IMR-90 (cell line): Measurements from ENCODE around the gene SYT8. TPM values are rescaled to one million over a fixed set of nuclear protein-coding genes. Genes with fewer than 3 reads are reported as not detected.

Source experiments
- ATAC-seq: fragments of 200-7000 bp; cut with Tn5 transposase; 2 replicates; pipeline ENCODE4 v1.9.1; 2020; ENCODE audit warnings: low read depth, mild to moderate bottlenecking, moderate library complexity
- BruUV-seq: library from RNA; stranded (reverse); fragments of 400-500 nt; replicated peaks from 2 replicates; lab custom pipeline; 2021; lab: Mats Ljungman, UMichigan
- CTCF ChIA-PET: fragments of 300-600 bp; formaldehyde crosslinking; extraction: SDS; loops from one replicate; lab custom pipeline; 2021; ENCODE audit warnings: antibody characterized with exemption; lab: Yijun Ruan, JAX
- POLR2A ChIA-PET: fragments of 300-600 bp; sonication (Branson Sonifier 250); formaldehyde crosslinking; loops from one replicate; lab custom pipeline; 2022; ENCODE audit warnings: antibody characterized with exemption; ENCODE audit not compliant: unreplicated experiment; lab: Charles Lee
- DNase-seq: peaks from one replicate; pipeline ENCODE4 v3.0.0; 2013
- H2AFZ ChIP-seq: replicated peaks from 2 replicates; pipeline ENCODE3; 2013; ENCODE audit warnings: low read length, mild to moderate bottlenecking; ENCODE audit not compliant: poor library complexity
- H2AK5ac ChIP-seq: 2 replicates; pipeline ENCODE4 v1.6.1; 2013; ENCODE audit warnings: low read depth, low read length, inconsistent platforms
- H2AK9ac ChIP-seq: replicated peaks from 2 replicates; pipeline ENCODE3; 2013; ENCODE audit warnings: mild to moderate bottlenecking, low read depth, low read length, moderate library complexity; ENCODE audit not compliant: poor library complexity
- H2BK120ac ChIP-seq: 2 replicates; pipeline ENCODE4 v1.6.1; 2013; ENCODE audit warnings: low read depth, low read length, inconsistent platforms
- H2BK15ac ChIP-seq: 3 replicates; pipeline ENCODE4 v1.6.1; 2013; ENCODE audit warnings: low read depth, low read length, inconsistent platforms
- H2BK20ac ChIP-seq: 2 replicates; pipeline ENCODE4 v1.6.1; 2013; ENCODE audit warnings: low read depth, mild to moderate bottlenecking, inconsistent platforms, low read length, moderate library complexity
- H2BK5ac ChIP-seq: 2 replicates; pipeline ENCODE4 v1.6.1; 2013; ENCODE audit warnings: mild to moderate bottlenecking, low read depth, low read length, inconsistent platforms; ENCODE audit not compliant: poor library complexity, severe bottlenecking
- H3K14ac ChIP-seq: replicated peaks from 2 replicates; pipeline ENCODE4 v1.6.1; 2013; ENCODE audit warnings: low read depth, low read length, inconsistent platforms
- H3K18ac ChIP-seq: 2 replicates; pipeline ENCODE4 v1.6.1; 2013; ENCODE audit warnings: low read depth, low read length, control low read depth
- H3K23ac ChIP-seq: 2 replicates; pipeline ENCODE4 v1.6.1; 2013; ENCODE audit warnings: low read depth, low read length, inconsistent platforms
- H3K27ac ChIP-seq: 2 replicates; pipeline ENCODE4 v1.5.1; 2013; ENCODE audit warnings: mild to moderate bottlenecking, control low read depth, low read length; ENCODE audit not compliant: insufficient read depth
- H3K27me3 ChIP-seq: 2 replicates; pipeline ENCODE4 v1.6.1; 2013; ENCODE audit warnings: low read length; ENCODE audit not compliant: control insufficient read depth, insufficient read depth
- H3K36me3 ChIP-seq: 2 replicates; pipeline ENCODE4 v1.6.1; 2013; ENCODE audit warnings: low read length, mixed read lengths; ENCODE audit not compliant: control insufficient read depth, insufficient read depth
- H3K4ac ChIP-seq: 2 replicates; pipeline ENCODE4 v1.6.1; 2013; ENCODE audit warnings: low read depth, low read length, inconsistent platforms
- H3K4me1 ChIP-seq: 2 replicates; pipeline ENCODE4 v1.6.1; 2013; ENCODE audit warnings: low read length, mixed read lengths; ENCODE audit not compliant: control insufficient read depth, insufficient read depth
- H3K4me2 ChIP-seq: 2 replicates; pipeline ENCODE4 v1.6.1; 2013; ENCODE audit warnings: low read depth, mild to moderate bottlenecking, control low read depth, low read length, moderate library complexity
- H3K4me3 ChIP-seq: 2 replicates; pipeline ENCODE4 v1.5.1; 2013; ENCODE audit warnings: low read depth, mild to moderate bottlenecking, control low read depth, low read length, moderate library complexity; ENCODE audit not compliant: insufficient read depth
- H3K56ac ChIP-seq: 2 replicates; pipeline ENCODE4 v1.6.1; 2013; ENCODE audit warnings: low read length, inconsistent platforms; ENCODE audit not compliant: insufficient read depth; ENCODE audit errors: extremely low read depth
- H3K79me1 ChIP-seq, 2 experiments: 2 replicates each; pipeline ENCODE4 v1.6.1; 2013; ENCODE audit warnings: low read length in 2 of 2, inconsistent platforms in 1 of 2, low read depth in 1 of 2
- H3K9ac ChIP-seq: 2 replicates; pipeline ENCODE4 v1.6.1; 2013; ENCODE audit warnings: low read depth, low read length, control low read depth
- H3K9me1 ChIP-seq: 2 replicates; pipeline ENCODE4 v1.6.1; 2013; ENCODE audit warnings: low read length, inconsistent platforms; ENCODE audit not compliant: insufficient read depth
- H3K9me3 ChIP-seq: 2 replicates; pipeline ENCODE4 v1.6.1; 2013; ENCODE audit warnings: low read length; ENCODE audit not compliant: control insufficient read depth, insufficient read depth
- H4K20me1 ChIP-seq: 2 replicates; pipeline ENCODE4 v1.6.1; 2013; ENCODE audit warnings: low read length, inconsistent platforms; ENCODE audit not compliant: insufficient read depth
- H4K5ac ChIP-seq: 2 replicates; pipeline ENCODE4 v1.6.1; 2013; ENCODE audit warnings: mild to moderate bottlenecking, low read depth, low read length, control low read depth
- H4K8ac ChIP-seq, 2 experiments: 2 replicates each; pipeline ENCODE4 v1.6.1; 2013; ENCODE audit warnings: low read depth in 2 of 2, low read length in 2 of 2, control low read depth in 1 of 2, inconsistent platforms in 1 of 2
- H4K91ac ChIP-seq: 2 replicates; pipeline ENCODE4 v1.6.1; 2013; ENCODE audit warnings: low read depth, low read length, inconsistent platforms; ENCODE audit not compliant: insufficient read depth
- BHLHE40 ChIP-seq: fragments of 150-350 bp; IDR thresholded peaks from 2 replicates; pipeline ENCODE4 v1.6.1; 2016; ENCODE audit warnings: mild to moderate bottlenecking, low read depth, low read length
- CEBPB ChIP-seq: IDR thresholded peaks from 2 replicates; pipeline ENCODE4 v1.6.1; 2012; ENCODE audit warnings: low read depth, low read length, improper control_type of control experiment
- CHD1 ChIP-seq: IDR thresholded peaks from 2 replicates; pipeline ENCODE4 v1.6.1; 2012; ENCODE audit warnings: low read depth, low read length, improper control_type of control experiment
- ELK1 ChIP-seq: fragments of 150-350 bp; IDR thresholded peaks from 2 replicates; pipeline ENCODE4 v1.6.1; 2016; ENCODE audit warnings: low read depth, mild to moderate bottlenecking, low read length, moderate library complexity, borderline replicate concordance
- FOS ChIP-seq: fragments of 150-350 bp; IDR thresholded peaks from 2 replicates; pipeline ENCODE4 v1.6.1; 2016; ENCODE audit warnings: low read depth, low read length
- MAFK ChIP-seq: IDR thresholded peaks from 2 replicates; pipeline ENCODE4 v1.6.1; 2012; ENCODE audit warnings: low read depth, low read length, improper control_type of control experiment
- MAZ ChIP-seq: IDR thresholded peaks from 2 replicates; pipeline ENCODE4 v1.6.1; 2012; ENCODE audit warnings: low read depth, mild to moderate bottlenecking, low read length, improper control_type of control experiment, moderate library complexity, borderline replicate concordance
- MXI1 ChIP-seq: IDR thresholded peaks from 2 replicates; pipeline ENCODE4 v1.6.1; 2012; ENCODE audit warnings: low read depth, mild to moderate bottlenecking, low read length, moderate library complexity, borderline replicate concordance
- POLR2A ChIP-seq: IDR thresholded peaks from 2 replicates; pipeline ENCODE4 v1.6.1; 2012; ENCODE audit warnings: mild to moderate bottlenecking, low read depth, low read length
- RAD21 ChIP-seq: IDR thresholded peaks from 2 replicates; pipeline ENCODE4 v1.6.1; 2012; ENCODE audit warnings: low read length, improper control_type of control experiment
- RCOR1 ChIP-seq: IDR thresholded peaks from 2 replicates; pipeline ENCODE4 v1.6.1; 2012; ENCODE audit warnings: mild to moderate bottlenecking, low read length, improper control_type of control experiment; ENCODE audit not compliant: insufficient replicate concordance
- RFX5 ChIP-seq: IDR thresholded peaks from 2 replicates; pipeline ENCODE4 v1.8.0; 2012; ENCODE audit warnings: low read depth, mild to moderate bottlenecking, low read length, moderate library complexity
- SMC3 ChIP-seq: fragments of 150-350 bp; IDR thresholded peaks from 2 replicates; pipeline ENCODE4 v1.6.1; 2016; ENCODE audit warnings: low read depth, mild to moderate bottlenecking, antibody characterized with exemption, low read length, moderate library complexity
- USF2 ChIP-seq: fragments of 150-350 bp; IDR thresholded peaks from 2 replicates; pipeline ENCODE4 v1.6.1; 2017; ENCODE audit warnings: mild to moderate bottlenecking, antibody characterized with exemption, low read length, low read depth
- WGBS, 2 experiments: methylation state at CpG; one replicate each; pipeline versions ENCODE4 v1.1.5 to v1.1.7; 2013; ENCODE audit warnings: missing lambda C conversion rate in 2 of 2; ENCODE audit not compliant: insufficient read length in 1 of 2; ENCODE audit errors: extremely low coverage in 2 of 2; 5-methylcytosine and 5-hydroxymethylcytosine counted together
- dilution Hi-C: fragments of 300-500 bp; cut with HindIII; formaldehyde crosslinking; loops from one replicate; pipeline ENCODE4 v1.14.3; 2018; ENCODE audit warnings: low sequenced_read_pairs; ENCODE audit not compliant: unreplicated experiment
- in situ Hi-C: fragments of 300-500 bp; cut with MboI; formaldehyde crosslinking; loops from 3 replicates; pipeline ENCODE4 v1.14.3; 2019; ENCODE audit warnings: low sequenced_read_pairs, inconsistent platforms, mixed read lengths
- intact Hi-C: fragments of 100-400 bp; cut with micrococcal nuclease; formaldehyde crosslinking; loops from 2 replicates; pipeline ENCODE4 v1.10.0; 2022
- polyA plus RNA-seq, 3 experiments: library from polyadenylated mRNA; depleted of rRNA; stranded (reverse); fragments of >200 nt; gene quantifications; 2 replicates each; pipeline ENCODE4 v1.2.3, GENCODE V29; 2012; ENCODE audit warnings: low replicate concordance in 1 of 3
- total RNA-seq: library from RNA; depleted of rRNA; stranded (reverse); fragments of >200 nt; gene quantifications from 2 replicates; pipeline ENCODE4 v1.2.3, GENCODE V29; 2012

Gene SYT8
- total and polyA plus RNA-seq, 2 of the 4 experiments (the other 2 are of a cell fraction): not detected

- H3K27ac ChIP-seq: no peak overlapping the region
Observed at GRCh38 chr11:1881442-1882264, 46.9 kb downstream of the SYT8 start.

More at GRCh38 chr11:1881442-1882264, 46.9 kb downstream of the SYT8 start:
- Histone ChIP-seq H2AFZ (no peak overlapping the region), H3K18ac (no peak overlapping the region), H2BK20ac (no peak overlapping the region), H3K23ac (no peak overlapping the region), H3K79me1 (no peaks in the 10 kb centered on the region), H3K9me1 (no peaks in the 10 kb centered on the region), H3K27me3 (peaks cover 15% of the 10 kb centered on the region), H3K14ac (no peak overlapping the region), H2AK5ac (no peak overlapping the region), H4K5ac (no peak overlapping the region), H3K56ac (no peak overlapping the region), H2BK120ac (no peak overlapping the region), H3K9ac (no peak overlapping the region), H2AK9ac (no peak overlapping the region), H2BK5ac (no peak overlapping the region), H3K4me3 (no peak overlapping the region), H3K4me2 (no peak overlapping the region), H3K4me1 (peaks cover 1% of the 10 kb centered on the region; the same call in 1 of the 2 replicates), H4K91ac (no peak overlapping the region), H2BK15ac (no peak overlapping the region), H4K8ac (no peak overlapping the region), H3K4ac (no peak overlapping the region), H3K36me3 (no peaks in the 10 kb centered on the region), H4K20me1 (no peaks in the 10 kb centered on the region), H3K9me3 (no peaks in the 10 kb centered on the region)
- DNase-seq (no peak), ATAC-seq (no peak)
- POLR2A ChIA-PET: no interaction called here
- CTCF ChIA-PET: interaction anchor here (0.6 to 1.3 kb wide), 7 partner anchors 12 to 268 kb away, joined by 3 to 5 read pairs (median 3); no protein-coding TSS in a partner anchor
- no peak for TF ChIP-seq SMC3
- TF ChIP-seq RAD21: no peak
- TF ChIP-seq BHLHE40: no peak
- TF ChIP-seq FOS: no peak
- TF ChIP-seq USF2: no peak
- TF ChIP-seq POLR2A: no peak
- no peak for TF ChIP-seq MAZ
- no peak for TF ChIP-seq MXI1
- no peak for TF ChIP-seq ELK1
- TF ChIP-seq CHD1: no peak
- no peak for TF ChIP-seq RFX5
- TF ChIP-seq RCOR1: no peak
- TF ChIP-seq MAFK: no peak
- no peak for TF ChIP-seq CEBPB
- intact Hi-C loops (loop anchor here (1.0 kb wide), 1 partner anchor 271 kb away; no protein-coding TSS in a partner anchor), in situ Hi-C loops (loop anchor here (5.0 kb wide), 1 partner anchor 271 kb away; no protein-coding TSS in a partner anchor), dilution Hi-C loops (no loop called here)
- 91% methylated on average over 13 of the region's 43 CpGs; no CpG with 5 or more reads in 1 of the 2 experiments for WGBS, 2 experiments
- BruUV-seq: no TSS peak
